Myometrial cell (primary cell): ENCODE results near the gene RTRAF. TPM values are rescaled to one million over a fixed set of nuclear protein-coding genes. Genes with fewer than 3 reads are reported as not detected.

ENCODE experiments used
- total RNA-seq: library from RNA; depleted of rRNA; stranded (reverse); fragments of >200 nt; gene quantifications from 2 replicates; pipeline ENCODE4 v1.2.3, GENCODE V29; 2015

The RTRAF gene
- 83.1 and 127 TPM in 2 replicates for total RNA-seq

GRCh38 chr14:51989293-51990234 lies at the start of gene RTRAF:
Gene RTRAF (plus strand): TSS chr14:51989546. CDS start chr14:51989640, 94 bp downstream.

Other genes with a start within 250 kb of the RTRAF start
- gene GNG2, start 128.9 kb upstream of the RTRAF start, total RNA-seq: 28.8 and 38.6 TPM in 2 replicates
- gene NID2, start 79.5 kb downstream of the RTRAF start, total RNA-seq: 137 and 167 TPM in 2 replicates